Astrocyte of the cerebellum (primary cell): ENCODE results near the gene GTF3C1.

Source experiments
- DNase-seq: peaks from one replicate; pipeline ENCODE4 v3.0.0-alpha.2; 2011; ENCODE audit warnings: low read depth
- H3K4me3 ChIP-seq: 2 replicates; pipeline ENCODE4 v1.5.1; 2011; ENCODE audit warnings: mild to moderate bottlenecking, low read depth, low read length, moderate library complexity
- in situ Hi-C: cut with HindIII; loops from 2 replicates; pipeline ENCODE4 v1.10.0; 2017; ENCODE audit warnings: low sequenced_read_pairs
- TF ChIP-seq, protein P1 (sequence below): IDR thresholded peaks from 2 replicates; pipeline ENCODE4 v1.5.1; 2012; ENCODE audit warnings: low read length, low read depth, moderate library complexity, mild to moderate bottlenecking; ENCODE audit errors: missing control alignments

The GTF3C1 gene

DNA sequence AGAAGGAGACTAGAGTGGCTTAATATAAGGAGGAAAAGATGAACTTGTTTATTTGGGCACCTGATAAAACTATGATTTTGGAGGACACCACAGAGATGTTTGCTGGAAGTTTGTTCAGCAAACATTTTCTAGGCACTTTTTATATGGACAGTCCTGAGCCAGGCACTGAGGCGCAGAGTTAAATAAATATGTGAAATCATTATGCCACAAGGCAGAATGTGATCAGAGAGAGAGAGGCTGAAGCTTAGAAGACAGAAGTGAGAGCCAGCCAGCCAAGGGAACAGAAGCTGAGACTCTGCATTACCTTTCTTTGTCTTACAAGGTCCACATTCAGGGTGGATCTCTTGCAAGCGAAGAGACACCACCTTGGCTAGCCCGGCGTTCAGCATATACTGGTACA, 21.4 kb downstream of the GTF3C1 start:
- in situ Hi-C loops = no loop called here
- no peak for DNase-seq
- no peak overlapping the region for H3K4me3 ChIP-seq
- TF ChIP-seq, protein P1, sequence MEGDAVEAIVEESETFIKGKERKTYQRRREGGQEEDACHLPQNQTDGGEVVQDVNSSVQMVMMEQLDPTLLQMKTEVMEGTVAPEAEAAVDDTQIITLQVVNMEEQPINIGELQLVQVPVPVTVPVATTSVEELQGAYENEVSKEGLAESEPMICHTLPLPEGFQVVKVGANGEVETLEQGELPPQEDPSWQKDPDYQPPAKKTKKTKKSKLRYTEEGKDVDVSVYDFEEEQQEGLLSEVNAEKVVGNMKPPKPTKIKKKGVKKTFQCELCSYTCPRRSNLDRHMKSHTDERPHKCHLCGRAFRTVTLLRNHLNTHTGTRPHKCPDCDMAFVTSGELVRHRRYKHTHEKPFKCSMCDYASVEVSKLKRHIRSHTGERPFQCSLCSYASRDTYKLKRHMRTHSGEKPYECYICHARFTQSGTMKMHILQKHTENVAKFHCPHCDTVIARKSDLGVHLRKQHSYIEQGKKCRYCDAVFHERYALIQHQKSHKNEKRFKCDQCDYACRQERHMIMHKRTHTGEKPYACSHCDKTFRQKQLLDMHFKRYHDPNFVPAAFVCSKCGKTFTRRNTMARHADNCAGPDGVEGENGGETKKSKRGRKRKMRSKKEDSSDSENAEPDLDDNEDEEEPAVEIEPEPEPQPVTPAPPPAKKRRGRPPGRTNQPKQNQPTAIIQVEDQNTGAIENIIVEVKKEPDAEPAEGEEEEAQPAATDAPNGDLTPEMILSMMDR = no peak

DNA sequence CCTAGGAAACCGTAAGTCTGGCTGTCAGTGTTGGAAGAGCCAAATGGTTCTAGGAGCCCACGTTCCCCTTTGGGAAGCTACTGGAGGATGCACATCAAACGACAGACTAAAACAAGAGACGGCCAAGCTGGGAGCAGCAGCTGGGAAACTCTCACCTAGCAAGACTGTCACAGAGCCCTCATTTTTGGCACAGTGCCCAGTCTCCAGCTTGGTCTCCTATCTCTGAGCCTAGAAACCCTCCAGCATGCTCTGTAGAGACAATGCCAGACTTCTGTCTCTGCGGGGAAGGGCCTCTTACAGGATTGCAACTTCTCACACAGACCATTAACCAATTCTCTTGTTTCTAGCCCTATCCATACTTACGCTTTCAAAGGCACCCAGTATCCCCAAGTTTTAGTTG, 23.5 kb downstream of the GTF3C1 start:
- in situ Hi-C loops = no loop called here
- DNase-seq = no peak
- TF ChIP-seq, protein P1 = no peak
- H3K4me3 ChIP-seq = no peak overlapping the region

DNA sequence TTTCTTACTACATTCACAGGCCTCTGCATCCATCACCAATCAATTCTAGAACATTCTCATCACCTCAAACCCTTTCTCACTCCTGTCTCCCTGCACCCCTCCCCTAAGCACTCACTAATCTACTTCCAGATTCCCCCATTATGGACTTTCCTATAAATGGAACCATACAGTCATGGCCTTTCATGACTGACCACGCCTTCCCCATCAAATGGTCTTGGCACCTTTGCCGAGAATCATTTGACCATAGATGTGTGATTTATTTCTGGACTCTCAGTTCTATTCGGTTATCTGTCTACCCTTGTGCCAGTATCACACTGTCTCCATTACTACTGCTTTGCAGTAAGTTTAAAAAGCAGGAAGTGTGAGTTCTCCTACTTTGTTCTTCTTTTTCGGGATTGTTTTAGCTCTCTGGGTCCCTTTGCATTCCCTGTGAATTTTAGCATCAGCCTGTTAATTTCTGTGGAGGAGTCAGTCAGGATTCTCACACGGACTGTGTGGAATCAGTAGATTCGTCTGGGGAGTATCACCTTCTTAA, 27.5 kb downstream of the GTF3C1 start:
- no peak for DNase-seq
- TF ChIP-seq, protein P1 = no peak
- H3K4me3 ChIP-seq = no peak overlapping the region
- in situ Hi-C loops = no loop called here

DNA sequence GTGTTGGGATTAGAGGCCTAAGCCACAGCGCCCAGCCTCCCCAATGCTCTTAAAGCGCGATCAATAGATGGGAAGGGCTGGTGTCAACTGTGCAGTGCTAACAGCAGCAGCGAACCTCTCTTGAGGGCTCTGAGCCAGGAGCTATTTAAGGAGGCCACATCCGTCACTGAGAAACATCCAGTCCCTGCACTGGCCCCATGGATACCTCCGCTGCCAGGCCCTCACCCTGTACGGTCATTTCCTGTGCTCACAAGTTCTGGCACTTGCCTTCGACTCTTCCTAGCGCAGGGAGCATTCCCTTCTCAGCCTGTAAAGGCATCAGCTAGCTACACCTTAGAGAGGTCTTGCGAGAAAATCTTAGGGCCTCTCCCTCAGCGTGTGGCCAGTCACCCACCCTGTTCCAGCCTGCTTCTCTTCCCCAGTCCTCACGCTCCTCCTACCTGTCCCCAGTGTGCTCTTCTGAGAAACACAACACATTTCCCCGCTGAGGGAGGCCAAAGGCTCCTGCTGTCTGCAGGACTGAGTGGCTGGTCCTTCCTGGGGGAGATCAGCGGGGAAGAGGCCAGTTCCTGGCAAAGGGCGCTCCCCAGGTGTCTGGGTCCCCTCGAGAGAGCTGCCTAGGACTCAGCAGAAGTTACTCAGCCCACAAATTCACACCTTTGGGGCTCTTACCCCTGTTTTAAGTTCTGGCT, 28.6 kb downstream of the GTF3C1 start:
- DNase-seq = no peak
- no peak overlapping the region for H3K4me3 ChIP-seq
- in situ Hi-C loops = no loop called here
- TF ChIP-seq, protein P1 = no peak

DNA sequence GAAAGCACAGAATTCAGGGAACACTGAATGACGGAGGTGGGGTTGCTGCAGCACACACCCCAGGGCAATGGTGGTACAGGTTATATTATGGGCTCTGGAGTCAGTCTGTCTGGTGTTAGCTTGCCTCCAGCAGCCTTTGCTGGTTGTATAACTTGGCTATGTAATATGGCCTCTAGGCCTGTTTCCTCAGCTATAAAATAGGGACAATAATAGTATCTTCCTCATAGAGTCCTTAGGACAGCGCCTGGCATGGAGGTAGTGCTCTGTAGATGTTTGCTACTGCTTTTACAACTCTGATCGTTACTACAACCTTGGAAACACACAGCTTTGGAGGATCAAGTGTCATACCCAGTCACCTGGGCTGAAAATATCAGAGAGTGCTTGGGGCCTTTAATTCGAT, 31.5 kb downstream of the GTF3C1 start:
- H3K4me3 ChIP-seq = no peak overlapping the region
- no peak for DNase-seq
- in situ Hi-C loops = no loop called here
- TF ChIP-seq, protein P1 = no peak

DNA sequence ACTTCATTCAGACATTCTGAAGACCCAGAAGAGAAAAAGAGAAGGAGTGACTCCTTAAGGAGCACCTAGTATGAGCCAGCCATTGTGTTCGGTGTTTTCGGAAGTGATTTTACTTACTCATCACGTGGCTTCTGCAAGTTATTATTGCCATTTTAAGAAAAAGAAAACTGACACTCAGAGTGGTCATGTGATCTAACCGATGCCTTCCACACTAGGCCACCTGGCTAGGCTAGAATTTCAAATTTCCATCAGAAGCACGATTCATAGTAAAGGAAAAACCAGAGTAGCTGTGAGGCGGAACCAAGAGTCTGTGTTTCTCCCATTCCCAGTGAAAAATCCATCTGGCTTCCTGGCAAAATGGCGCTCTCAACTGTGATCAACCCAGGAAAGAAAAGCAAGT, 32.0 kb downstream of the GTF3C1 start:
- in situ Hi-C loops = no loop called here
- DNase-seq = no peak
- TF ChIP-seq, protein P1 = no peak
- no peak overlapping the region for H3K4me3 ChIP-seq
